Measurements from ENCODE around the gene ARMC2.

DNA sequence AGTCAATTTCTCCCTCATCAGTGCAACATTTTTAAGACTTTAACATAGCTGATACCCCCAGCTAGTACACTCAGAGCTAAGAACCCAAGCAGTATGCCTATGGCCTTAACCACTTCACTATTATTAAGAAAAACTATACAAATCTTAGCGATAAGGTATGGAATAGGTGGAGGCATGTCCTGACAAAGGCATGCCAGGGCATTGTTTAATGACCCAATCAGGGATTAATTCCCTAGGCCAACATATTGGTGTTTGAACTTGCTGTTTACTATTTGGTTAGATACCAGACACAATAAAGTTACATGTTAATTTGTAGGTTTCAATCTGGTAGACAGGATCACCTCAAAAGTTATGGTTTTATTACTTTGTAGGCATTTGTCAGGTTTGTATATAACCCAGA lies 93.1 kb downstream of the ARMC2 start:
- no peak for TF ChIP-seq GATA2 (IDR thresholded peaks at IDR 0.05; ENCODE audit: insufficient read depth, insufficient read length, low read depth, low read length)
- no peak for TF ChIP-seq CTCF (IDR thresholded peaks at IDR 0.05; ENCODE audit: extremely low read depth in 1 of 2, insufficient read depth in 1 of 2, low read depth in 1 of 2, low read length in 2 of 2)
- no peak for TF ChIP-seq POLR2AphosphoS5 (IDR thresholded peaks at IDR 0.05; ENCODE audit: insufficient read depth, low read depth, low read length)
- TF ChIP-seq EZH2 (IDR thresholded peaks at IDR 0.05; ENCODE audit: borderline replicate concordance, low read depth, low read length, severe bottlenecking): no peak
- no peak for TF ChIP-seq POLR2A (IDR thresholded peaks at IDR 0.05; ENCODE audit: low read depth, low read length)
- no peak for TF ChIP-seq FOS (IDR thresholded peaks at IDR 0.05; ENCODE audit: borderline replicate concordance, insufficient read depth, low read length)
- TF ChIP-seq, protein P1, sequence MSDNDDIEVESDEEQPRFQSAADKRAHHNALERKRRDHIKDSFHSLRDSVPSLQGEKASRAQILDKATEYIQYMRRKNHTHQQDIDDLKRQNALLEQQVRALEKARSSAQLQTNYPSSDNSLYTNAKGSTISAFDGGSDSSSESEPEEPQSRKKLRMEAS (IDR thresholded peaks at IDR 0.05; ENCODE audit: insufficient read depth, insufficient read length): no peak
